HCT116 (cell line): ENCODE measurements around the gene ADRB1.

Experiments used
- CTCF ChIP-seq, 3 experiments: fragments of 200-600 bp in 1 of 3; sonication (generic) in 1 of 3; IDR thresholded peaks in 2 of 3; conservative IDR thresholded peaks in 1 of 3; 2 replicates each; pipeline ENCODE4 v1.5.1; 2012 to 2017; ENCODE audit warnings: low read depth in 2 of 3, low read length in 2 of 3, antibody characterized with exemption in 1 of 3, borderline replicate concordance in 1 of 3, control low read depth in 1 of 3, mild to moderate bottlenecking in 1 of 3, mixed read lengths in 1 of 3, mixed run types in 1 of 3, moderate library complexity in 1 of 3; ENCODE audit not compliant: insufficient read depth in 1 of 3
- ELF1 ChIP-seq: IDR thresholded peaks from 2 replicates; pipeline ENCODE4 v1.6.1; 2012; ENCODE audit warnings: low read depth, borderline replicate concordance
- EZH2 ChIP-seq: fragments of 200-600 bp; sonication (generic); IDR thresholded peaks from 2 replicates; pipeline ENCODE4 v1.6.1; 2017; ENCODE audit warnings: antibody characterized with exemption, mixed run types
- FOSL1 ChIP-seq: IDR thresholded peaks from 2 replicates; pipeline ENCODE4 v1.6.1; 2012; ENCODE audit warnings: low read depth
- MAX ChIP-seq: IDR thresholded peaks from 2 replicates; pipeline ENCODE4 v1.6.1; 2012
- POLR2A ChIP-seq: IDR thresholded peaks from 2 replicates; pipeline ENCODE4 v1.7.0; 2011; ENCODE audit warnings: borderline replicate concordance; ENCODE audit not compliant: insufficient read depth, insufficient read length; ENCODE audit errors: extremely low read depth
- RAD21 ChIP-seq: IDR thresholded peaks from 2 replicates; pipeline ENCODE4 v1.6.1; 2012; ENCODE audit warnings: low read depth, mild to moderate bottlenecking
- TCF7L2 ChIP-seq: IDR thresholded peaks from 2 replicates; pipeline ENCODE4 v1.7.0; 2011; ENCODE audit warnings: borderline replicate concordance, inconsistent platforms; ENCODE audit not compliant: insufficient read depth, insufficient read length; ENCODE audit errors: extremely low read depth
- YY1 ChIP-seq: IDR thresholded peaks from 2 replicates; pipeline ENCODE4 v1.6.1; 2011; ENCODE audit warnings: low read length, low read depth, moderate library complexity, mild to moderate bottlenecking; ENCODE audit not compliant: insufficient replicate concordance; ENCODE audit errors: extremely low read depth

GRCh38 chr10:114084215-114084614 is 40.5 kb downstream of the ADRB1 start:
- no peak for TF ChIP-seq TCF7L2
- no peak for TF ChIP-seq CTCF (IDR thresholded peaks at IDR 0.05 in 2 of 3, conservative IDR thresholded peaks at IDR 0.05 in 1 of 3; ENCODE audit: borderline replicate concordance in 1 of 3, insufficient read depth in 1 of 3, low read depth in 2 of 3, low read length in 2 of 3)
- no peak for TF ChIP-seq POLR2A
- TF ChIP-seq RAD21 = no peak
- no peak for TF ChIP-seq FOSL1
- no peak for TF ChIP-seq MAX
- no peak for TF ChIP-seq EZH2
- no peak for TF ChIP-seq YY1
- TF ChIP-seq ELF1 = no peak
